Measurements from ENCODE around the gene PIK3C3.

PIK3C3 gene

GRCh38 chr18:41954827-41955613 lies at the start of gene PIK3C3:
TSS of gene PIK3C3 (plus strand) at chr18:41955234. CDS start at chr18:41955292, 58 bp downstream.
- peak; percentile 97 for ATAC-seq
- TF ChIP-seq PPARA (CRISPR knock-in tag; IDR thresholded peaks at IDR 0.05; ENCODE audit: borderline replicate concordance) (0 out of 2 replicates have a peak, but pooled peaks have one; percentile 47), ZNF70 (CRISPR knock-in tag; IDR thresholded peaks at IDR 0.05) (0 out of 2 replicates have a peak, but pooled peaks have one; percentile 19), ISL1 (CRISPR knock-in tag; IDR thresholded peaks at IDR 0.05) (no peak)

GRCh38 chr18:41905786-41906527 lies 49.1 kb upstream of the PIK3C3 start:
- ATAC-seq, result peak; percentile 66
- TF ChIP-seq TSHZ2 (CRISPR knock-in tag; IDR thresholded peaks at IDR 0.05) (no peak), ZFP3 (CRISPR knock-in tag; IDR thresholded peaks at IDR 0.05) (no peak), GLIS3 (CRISPR knock-in tag; IDR thresholded peaks at IDR 0.05) (no peak), CREB5 (CRISPR knock-in tag; IDR thresholded peaks at IDR 0.05; ENCODE audit: low read depth) (no peak), TCF4 (CRISPR knock-in tag; IDR thresholded peaks at IDR 0.05; ENCODE audit: borderline replicate concordance) (no peak), TOX (CRISPR knock-in tag; IDR thresholded peaks at IDR 0.05; ENCODE audit: borderline replicate concordance) (no peak), PATZ1 (CRISPR knock-in tag; IDR thresholded peaks at IDR 0.05; ENCODE audit: borderline replicate concordance) (no peak), SNAI2 (CRISPR knock-in tag; IDR thresholded peaks at IDR 0.05) (no peak), ZNF8 (CRISPR knock-in tag; IDR thresholded peaks at IDR 0.05) (no peak), ZFP30 (CRISPR knock-in tag; IDR thresholded peaks at IDR 0.05) (no peak), CSRNP3 (CRISPR knock-in tag; IDR thresholded peaks at IDR 0.05) (no peak), OSR1 (CRISPR knock-in tag; IDR thresholded peaks at IDR 0.05) (no peak), ZNF70 (CRISPR knock-in tag; IDR thresholded peaks at IDR 0.05) (no peak)

- TF ChIP-seq ISL1 (CRISPR knock-in tag; IDR thresholded peaks at IDR 0.05) (0 out of 2 replicates have a peak, but pooled peaks have one; percentile 27), ZNF8 (CRISPR knock-in tag; IDR thresholded peaks at IDR 0.05) (no peak)
- peak; percentile 89 for ATAC-seq
Measured at GRCh38 chr18:41906528-41907146, 48.4 kb upstream of the PIK3C3 start.

- no peak for ATAC-seq
Measured at GRCh38 chr18:41917181-41917580, 37.9 kb upstream of the PIK3C3 start.

More at GRCh38 chr18:41917181-41917580, 37.9 kb upstream of the PIK3C3 start:
- TF ChIP-seq CSRNP3 (CRISPR knock-in tag; IDR thresholded peaks at IDR 0.05), result no peak
